Activated naive CD8-positive, alpha-beta T cell treated with anti-CD3 and anti-CD28 coated beads, Interleukin-2, amount 50 U/mL, for 16 hours (primary cell): ENCODE measurements around the gene TUBAL3.
"Not testable (repeated sequence)": the region's sequence is repeated elsewhere in the genome, so short reads cannot be mapped to it uniquely, and the experiment has no call there.

Source experiments
- DNase-seq: peaks from one replicate; pipeline ENCODE4 v3.0.0-alpha.2; 2020; ENCODE audit warnings: low read depth, low spot score

The TUBAL3 gene

GRCh38 chr10:5423771-5424170, 19.1 kb upstream of the TUBAL3 start:
- no peak for DNase-seq

- no peak for DNase-seq
Measured at GRCh38 chr10:5419466-5420094, 15.0 kb upstream of the TUBAL3 start.

DNA sequence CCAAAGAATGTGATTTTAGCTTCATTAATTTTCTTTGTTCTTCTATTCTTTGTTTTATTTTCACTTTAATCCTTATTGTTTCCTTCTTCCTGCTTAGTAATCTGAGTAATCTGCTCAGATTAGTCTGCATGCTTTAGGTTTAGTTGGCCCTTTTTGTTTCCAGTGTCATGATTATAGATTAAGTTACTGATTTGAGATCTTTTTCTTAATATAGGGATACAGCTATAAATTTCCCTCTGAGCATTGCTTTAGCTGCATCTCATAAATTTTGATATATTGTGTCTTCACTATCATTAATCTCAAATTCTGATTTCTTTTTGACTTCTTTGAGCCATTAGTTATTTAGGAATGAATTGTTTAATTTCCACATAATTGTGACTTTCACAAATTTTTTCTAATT, 14.0 kb upstream of the TUBAL3 start:
- no peak for DNase-seq

- no peak for DNase-seq
Measured at GRCh38 chr10:5416981-5417380, 12.4 kb upstream of the TUBAL3 start.

DNA sequence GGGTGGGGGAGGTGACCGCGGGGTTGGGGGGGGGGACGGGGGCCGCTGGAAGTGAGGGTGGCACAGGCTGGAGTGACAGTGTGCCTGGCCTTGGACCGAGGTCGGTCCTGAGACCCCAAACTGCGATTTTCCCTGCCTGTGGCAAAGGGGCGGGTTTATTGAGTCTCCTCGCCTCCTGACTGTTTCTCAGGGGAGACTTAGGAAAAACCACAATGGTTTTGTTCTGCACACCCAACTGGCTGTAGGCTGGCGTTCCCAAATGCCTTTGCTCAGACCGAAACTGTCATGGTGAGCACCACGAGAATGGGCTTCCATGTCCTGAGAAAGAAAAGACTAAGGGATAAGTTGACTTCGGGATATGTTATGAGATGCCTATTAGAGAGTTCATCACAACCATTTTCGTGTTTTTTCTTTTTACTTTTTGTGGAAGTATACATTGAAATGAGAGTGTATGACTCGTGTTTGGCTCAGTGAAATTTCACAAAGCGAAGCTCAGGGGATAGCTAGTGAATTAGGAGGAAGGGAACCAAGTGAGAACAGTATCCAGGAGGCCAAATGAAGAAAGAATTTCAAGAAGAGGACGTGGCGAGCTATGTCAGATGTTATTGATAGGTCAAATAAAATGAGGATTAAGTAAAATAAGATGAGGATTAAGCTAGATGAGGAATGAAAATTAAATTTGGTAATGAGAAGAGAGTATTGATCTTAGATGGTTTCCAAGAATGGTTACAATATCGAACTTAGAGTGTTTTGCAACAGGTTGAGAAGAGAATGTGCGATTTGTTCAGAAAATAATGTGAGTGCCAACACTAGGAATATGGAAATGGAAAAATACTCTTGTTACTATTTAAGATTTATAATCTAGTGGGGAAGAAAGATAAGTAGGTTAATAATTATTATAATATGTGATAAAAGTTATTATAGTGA, 8.6 kb upstream of the TUBAL3 start:
- no peak for DNase-seq

GRCh38 chr10:5412277-5412941, 7.8 kb upstream of the TUBAL3 start, which contains the start of gene NET1:
TSS of gene NET1 (plus strand) at chr10:5412557. CDS start at chr10:5412693, 136 bp downstream.
- DNase-seq: peak; percentile 27

- no peak for DNase-seq
Measured at GRCh38 chr10:5411941-5412276, 7.3 kb upstream of the TUBAL3 start.

- DNase-seq: not testable (repeated sequence)
Measured at GRCh38 chr10:5410787-5411186, 6.2 kb upstream of the TUBAL3 start.

- DNase-seq: no peak
Measured at GRCh38 chr10:5406918-5407317, 2.3 kb upstream of the TUBAL3 start.

DNA sequence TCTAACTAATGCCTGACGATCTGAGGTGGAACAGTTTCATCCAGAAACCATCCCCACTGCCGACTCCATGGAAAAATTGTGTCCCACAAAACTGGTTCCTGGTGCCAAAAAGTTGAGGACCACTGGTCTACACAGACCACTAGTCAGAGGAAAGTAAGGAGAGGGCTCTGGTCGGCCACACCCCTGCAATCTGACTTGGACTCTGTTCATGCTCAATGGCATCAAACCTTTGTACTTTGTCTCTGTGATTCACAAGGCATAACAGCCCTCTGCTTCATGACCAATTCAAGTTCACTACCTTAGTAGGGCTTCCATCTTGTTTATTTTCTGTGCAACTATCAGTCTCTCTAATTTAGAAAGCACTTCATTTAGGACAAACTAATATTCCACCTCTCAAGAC, 1.8 kb downstream of the TUBAL3 start:
- no peak for DNase-seq

DNA sequence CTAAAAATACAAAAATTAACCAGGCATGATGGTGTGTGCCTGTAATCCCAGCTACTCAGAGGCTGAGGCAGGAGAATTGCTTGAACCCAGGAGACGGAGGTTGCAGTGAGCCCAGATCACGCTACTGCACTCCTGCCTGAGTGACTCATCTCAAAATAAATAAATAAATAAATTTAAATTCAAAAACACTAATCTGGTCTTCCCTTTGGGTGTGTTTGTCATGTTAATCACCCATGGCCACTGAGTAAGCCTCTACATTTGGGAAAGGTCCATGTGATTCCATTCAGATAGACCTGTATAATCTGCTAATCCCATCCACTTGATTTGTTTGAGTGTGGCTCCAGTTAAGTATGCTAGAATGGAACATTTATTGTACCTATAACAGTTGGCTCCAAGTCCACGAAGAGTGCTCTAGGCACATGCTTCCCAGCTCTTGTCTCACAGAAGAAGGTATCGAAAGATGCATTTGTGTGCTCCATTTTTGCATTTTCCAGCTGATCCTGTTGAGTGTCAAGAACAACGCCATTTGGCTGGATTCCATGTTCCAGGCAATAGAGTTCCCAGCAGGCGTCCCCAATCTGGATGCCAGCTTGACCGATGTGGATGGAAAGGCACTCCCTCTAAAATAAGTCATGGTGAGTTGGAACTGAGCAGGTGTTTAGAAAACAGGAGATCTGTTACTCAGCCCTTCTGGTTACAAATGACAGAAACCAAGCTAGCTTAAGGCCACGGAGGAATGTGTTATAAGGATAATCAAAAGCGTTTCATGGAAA, 4.0 kb downstream of the TUBAL3 start:
- no peak for DNase-seq

GRCh38 chr10:5399332-5399731, 5.3 kb downstream of the TUBAL3 start:
- no peak for DNase-seq

DNA sequence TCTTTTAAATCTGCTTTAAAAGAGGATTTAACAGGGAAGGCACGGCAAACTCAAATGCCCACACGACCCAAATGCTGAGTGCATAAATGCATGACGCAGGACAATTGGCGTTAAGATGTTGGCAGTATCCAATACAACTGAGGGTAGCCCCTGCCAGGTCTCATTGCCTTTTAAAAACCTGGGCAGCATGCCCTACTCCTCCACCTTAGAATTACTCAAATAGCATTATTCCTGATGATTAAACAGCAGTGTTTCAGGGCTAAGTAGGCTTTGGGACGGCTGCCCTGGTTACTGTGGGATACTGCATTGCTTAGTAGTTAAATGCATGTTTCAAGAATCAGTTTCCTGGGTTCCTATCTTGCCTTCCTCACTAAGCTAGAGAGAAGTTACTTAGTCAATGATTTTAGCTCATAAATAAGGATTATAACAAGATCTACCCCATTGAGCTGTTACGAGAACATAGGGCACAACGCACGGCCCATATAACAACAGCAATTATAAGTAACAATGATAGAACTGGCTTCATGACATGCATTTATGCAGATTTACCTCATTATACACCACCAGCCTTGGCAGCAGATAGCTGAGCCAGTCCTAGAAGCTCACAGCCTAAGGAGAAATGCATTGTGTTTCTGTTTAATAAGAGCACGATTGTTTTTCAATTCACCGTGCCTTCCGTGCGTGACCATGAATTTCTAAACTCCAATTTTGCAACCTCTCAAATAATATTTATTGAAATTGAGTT, 7.9 kb downstream of the TUBAL3 start:
- no peak for DNase-seq

DNA sequence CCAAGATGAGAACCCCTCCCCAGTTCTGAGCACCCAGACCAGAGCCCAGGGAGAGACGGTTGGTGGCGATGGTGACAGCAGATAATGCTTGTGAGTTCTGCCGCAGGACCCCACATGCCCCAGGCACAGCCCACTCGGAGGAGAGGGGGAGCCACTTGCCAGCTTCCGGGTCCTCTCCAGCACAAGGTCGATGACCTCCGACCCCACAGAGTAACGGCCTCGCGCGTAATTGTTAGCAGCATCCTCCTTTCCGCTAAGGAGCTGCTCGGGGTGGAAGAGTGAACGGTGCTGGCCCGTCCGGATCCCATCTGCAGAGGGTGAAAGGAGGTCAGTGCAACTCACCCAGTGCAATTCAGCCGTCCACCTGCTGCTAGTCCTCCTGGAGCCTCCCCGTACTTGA, 9.5 kb downstream of the TUBAL3 start:
- no peak for DNase-seq

DNA sequence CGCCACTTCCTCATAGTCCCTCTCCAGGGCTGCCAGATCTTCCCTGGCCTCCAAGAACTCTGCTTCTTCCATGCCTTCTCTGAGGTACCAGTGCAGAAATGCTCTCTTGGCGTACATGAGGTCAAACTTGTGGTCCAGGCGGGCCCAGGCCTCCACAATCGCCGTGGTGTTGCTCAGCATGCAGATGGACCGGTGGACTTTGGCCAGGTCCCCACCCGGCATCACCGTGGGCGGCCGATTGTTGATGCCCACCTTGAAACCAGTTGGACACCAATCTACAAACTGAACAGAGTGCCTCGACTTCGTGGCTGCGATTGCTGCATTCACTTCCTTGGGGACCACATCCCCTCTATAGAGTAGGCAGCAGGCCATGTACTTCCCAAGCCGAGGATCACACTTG, 11.1 kb downstream of the TUBAL3 start:
- DNase-seq: no peak

DNA sequence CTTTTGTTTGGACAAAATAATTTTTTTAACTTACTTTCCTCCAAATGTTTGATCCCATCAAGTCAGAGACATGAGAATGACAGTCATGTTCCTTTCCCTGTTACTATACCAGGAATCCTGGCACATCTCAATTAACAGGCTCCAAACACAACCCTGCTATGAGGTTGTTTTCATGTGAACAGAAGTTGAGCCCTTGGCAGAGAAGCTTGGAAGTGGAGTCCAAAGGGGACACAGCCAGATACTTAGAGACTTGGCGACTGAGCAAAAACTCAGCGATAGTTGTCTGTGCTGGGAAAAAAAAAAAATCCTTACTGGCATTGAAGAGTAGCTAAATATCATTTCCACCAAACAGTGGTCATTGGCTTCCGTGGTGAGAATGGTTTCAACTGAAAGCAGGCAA, 12.8 kb downstream of the TUBAL3 start:
- DNase-seq: no peak

GRCh38 chr10:5390607-5391205, 13.9 kb downstream of the TUBAL3 start:
- no peak for DNase-seq

GRCh38 chr10:5387169-5387568, 17.5 kb downstream of the TUBAL3 start:
- DNase-seq: no peak

DNA sequence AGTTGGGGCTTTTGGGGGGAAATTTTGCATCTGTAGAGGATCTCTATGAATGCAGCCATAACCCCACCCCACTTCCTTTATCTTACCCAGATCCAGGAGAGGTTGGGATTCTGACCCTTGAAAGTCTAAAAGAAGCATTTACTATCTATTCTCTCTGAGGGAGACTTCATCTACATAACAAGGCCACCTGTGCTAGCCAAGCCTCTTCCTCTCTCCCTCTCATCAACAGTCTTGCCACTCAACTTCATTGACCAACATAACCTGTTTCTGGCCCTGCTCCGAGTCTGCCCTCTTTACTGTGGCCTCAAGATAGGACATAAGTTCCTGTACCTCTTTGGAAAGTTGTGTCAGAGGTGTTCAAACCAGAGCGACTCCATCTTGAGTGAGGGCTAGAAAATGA, 19.4 kb downstream of the TUBAL3 start:
- no peak for DNase-seq

GRCh38 chr10:5381187-5381586, 23.4 kb downstream of the TUBAL3 start:
- no peak for DNase-seq

DNA sequence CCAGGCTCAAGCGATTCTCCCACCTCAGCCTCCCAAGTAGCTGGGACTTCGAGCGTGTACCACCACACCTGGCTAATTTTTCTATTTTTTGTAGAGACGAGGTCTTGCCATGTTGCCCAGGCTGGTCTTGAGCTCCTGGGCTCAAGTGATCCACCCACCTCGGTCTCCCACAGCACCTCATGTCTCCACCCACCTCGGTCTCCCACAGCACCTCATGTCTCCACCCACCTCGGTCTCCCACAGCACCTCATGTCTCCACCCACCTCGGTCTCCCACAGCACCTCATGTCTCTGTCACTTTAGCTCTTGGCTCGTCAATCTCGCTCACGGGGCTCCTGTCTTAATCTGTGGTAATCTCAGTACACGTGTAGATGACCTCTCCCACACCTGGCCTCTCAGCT, 24.2 kb downstream of the TUBAL3 start:
- not testable (repeated sequence) for DNase-seq
